A549 (cell line): Measurements from ENCODE around the gene ATP1A4.

ENCODE experiments used
- CBX8 ChIP-seq: fragments of 200-600 bp; sonication (generic); IDR thresholded peaks from 2 replicates; pipeline ENCODE4 v1.6.1; 2016
- MAX ChIP-seq: IDR thresholded peaks from 2 replicates; pipeline ENCODE4 v1.6.1; 2012
- POLR2A ChIP-seq: IDR thresholded peaks from 2 replicates; pipeline ENCODE4 v1.6.1; 2012; ENCODE audit warnings: mild to moderate bottlenecking, low read length
- POLR2AphosphoS2 ChIP-seq: conservative IDR thresholded peaks from 2 replicates; pipeline ENCODE4 v1.6.1; 2012; ENCODE audit warnings: low read length, improper control_type of control experiment, inconsistent platforms
- RNF2 ChIP-seq: fragments of 200-600 bp; sonication (generic); IDR thresholded peaks from 2 replicates; pipeline ENCODE4 v1.6.1; 2016; ENCODE audit warnings: low read depth, mild to moderate bottlenecking, antibody characterized with exemption, moderate library complexity, borderline replicate concordance
- ZC3H11A ChIP-seq: fragments of 450-650 bp; IDR thresholded peaks from 2 replicates; pipeline ENCODE4 v1.6.1; 2014; ENCODE audit warnings: antibody characterized with exemption, mild to moderate bottlenecking
- TF ChIP-seq, protein P1 (sequence below): fragments of >200 bp; sonication (Bioruptor Twin); formaldehyde crosslinking; IDR thresholded peaks from 3 replicates; pipeline ENCODE4 v1.5.1; 2016

DNA sequence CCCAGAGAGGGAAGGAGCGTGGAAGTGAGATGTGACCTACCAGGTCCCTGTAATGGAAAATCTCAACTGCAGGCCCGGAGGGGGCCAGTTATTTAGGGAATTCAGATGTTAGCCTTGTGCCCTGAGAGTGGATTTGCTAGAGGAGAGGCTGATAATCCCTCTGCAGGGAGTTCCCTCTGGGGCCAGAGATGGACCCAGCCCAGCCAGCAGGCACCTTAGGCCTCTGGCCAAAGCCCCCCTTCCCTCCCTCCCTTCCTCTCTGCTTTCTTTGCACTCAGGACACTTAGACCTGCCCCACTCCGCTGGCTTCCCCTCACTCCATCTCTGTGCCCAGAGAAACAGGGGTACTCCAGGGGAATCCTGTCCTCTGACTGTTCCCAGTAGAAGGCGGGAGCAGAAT, 37.3 kb upstream of the ATP1A4 start:
- no peak for TF ChIP-seq RNF2
- TF ChIP-seq CBX8: no peak
- TF ChIP-seq POLR2A: no peak
- TF ChIP-seq, protein P1, sequence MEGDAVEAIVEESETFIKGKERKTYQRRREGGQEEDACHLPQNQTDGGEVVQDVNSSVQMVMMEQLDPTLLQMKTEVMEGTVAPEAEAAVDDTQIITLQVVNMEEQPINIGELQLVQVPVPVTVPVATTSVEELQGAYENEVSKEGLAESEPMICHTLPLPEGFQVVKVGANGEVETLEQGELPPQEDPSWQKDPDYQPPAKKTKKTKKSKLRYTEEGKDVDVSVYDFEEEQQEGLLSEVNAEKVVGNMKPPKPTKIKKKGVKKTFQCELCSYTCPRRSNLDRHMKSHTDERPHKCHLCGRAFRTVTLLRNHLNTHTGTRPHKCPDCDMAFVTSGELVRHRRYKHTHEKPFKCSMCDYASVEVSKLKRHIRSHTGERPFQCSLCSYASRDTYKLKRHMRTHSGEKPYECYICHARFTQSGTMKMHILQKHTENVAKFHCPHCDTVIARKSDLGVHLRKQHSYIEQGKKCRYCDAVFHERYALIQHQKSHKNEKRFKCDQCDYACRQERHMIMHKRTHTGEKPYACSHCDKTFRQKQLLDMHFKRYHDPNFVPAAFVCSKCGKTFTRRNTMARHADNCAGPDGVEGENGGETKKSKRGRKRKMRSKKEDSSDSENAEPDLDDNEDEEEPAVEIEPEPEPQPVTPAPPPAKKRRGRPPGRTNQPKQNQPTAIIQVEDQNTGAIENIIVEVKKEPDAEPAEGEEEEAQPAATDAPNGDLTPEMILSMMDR: no peak
- no peak for TF ChIP-seq POLR2AphosphoS2
- TF ChIP-seq ZC3H11A: no peak
- TF ChIP-seq MAX: no peak
